ENCODE results near the gene ITPKB. TPM values are rescaled to one million over a fixed set of nuclear protein-coding genes. Genes with fewer than 3 reads are reported as not detected.

ITPKB gene
- polyA plus RNA-seq, 1 of the 3 experiments (the other 2 are of a cell fraction): 2.4 TPM

DNA sequence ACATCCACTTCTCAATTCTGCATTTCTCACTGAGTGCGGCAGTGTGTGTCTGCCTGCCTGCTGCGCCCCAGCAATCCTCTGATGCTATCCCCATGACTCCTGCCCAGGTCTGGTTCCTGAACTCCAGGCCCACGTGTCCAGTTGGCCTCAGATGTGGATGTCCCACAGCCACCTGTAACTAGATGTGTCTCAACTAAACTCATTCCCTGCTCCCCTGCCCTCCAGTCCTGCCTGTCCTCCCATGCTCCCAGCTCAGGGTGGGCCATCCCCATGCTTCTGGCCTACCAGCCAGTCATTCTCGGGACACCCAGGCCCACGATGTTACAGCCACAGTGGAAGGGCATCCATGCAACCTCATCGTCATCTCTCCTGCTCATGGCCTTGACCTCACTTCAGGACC is 113.8 kb downstream of the ITPKB start:
- H3K27ac ChIP-seq (ENCODE audit: low read depth in 2 of 2, low read length in 1 of 2): no peak overlapping the region
- no peak overlapping the region for H3K4me2 ChIP-seq
- H3K9me2 ChIP-seq: no peaks in the 10 kb centered on the region
- ChIA-PET POLR2A (no interaction called here), CTCF (interaction anchor here (0.6 to 3.5 kb wide), 9 partner anchors 8 to 803 kb away, joined by 3 to 20 read pairs (median 5); partner anchors contain the start of gene STUM)
- H3F3A ChIP-seq (replicated peaks; ENCODE audit: insufficient read depth): no peaks in the 10 kb centered on the region
- no peaks in the 10 kb centered on the region; a peak in 1 of 4 replicates for H3K4me1 ChIP-seq (ENCODE audit: control insufficient read depth in 1 of 2, insufficient read depth in 2 of 2, low read depth in 1 of 2, low read length in 1 of 2)
- TF ChIP-seq JUND (IDR thresholded peaks at IDR 0.05): no peak
- TF ChIP-seq, protein P1, sequence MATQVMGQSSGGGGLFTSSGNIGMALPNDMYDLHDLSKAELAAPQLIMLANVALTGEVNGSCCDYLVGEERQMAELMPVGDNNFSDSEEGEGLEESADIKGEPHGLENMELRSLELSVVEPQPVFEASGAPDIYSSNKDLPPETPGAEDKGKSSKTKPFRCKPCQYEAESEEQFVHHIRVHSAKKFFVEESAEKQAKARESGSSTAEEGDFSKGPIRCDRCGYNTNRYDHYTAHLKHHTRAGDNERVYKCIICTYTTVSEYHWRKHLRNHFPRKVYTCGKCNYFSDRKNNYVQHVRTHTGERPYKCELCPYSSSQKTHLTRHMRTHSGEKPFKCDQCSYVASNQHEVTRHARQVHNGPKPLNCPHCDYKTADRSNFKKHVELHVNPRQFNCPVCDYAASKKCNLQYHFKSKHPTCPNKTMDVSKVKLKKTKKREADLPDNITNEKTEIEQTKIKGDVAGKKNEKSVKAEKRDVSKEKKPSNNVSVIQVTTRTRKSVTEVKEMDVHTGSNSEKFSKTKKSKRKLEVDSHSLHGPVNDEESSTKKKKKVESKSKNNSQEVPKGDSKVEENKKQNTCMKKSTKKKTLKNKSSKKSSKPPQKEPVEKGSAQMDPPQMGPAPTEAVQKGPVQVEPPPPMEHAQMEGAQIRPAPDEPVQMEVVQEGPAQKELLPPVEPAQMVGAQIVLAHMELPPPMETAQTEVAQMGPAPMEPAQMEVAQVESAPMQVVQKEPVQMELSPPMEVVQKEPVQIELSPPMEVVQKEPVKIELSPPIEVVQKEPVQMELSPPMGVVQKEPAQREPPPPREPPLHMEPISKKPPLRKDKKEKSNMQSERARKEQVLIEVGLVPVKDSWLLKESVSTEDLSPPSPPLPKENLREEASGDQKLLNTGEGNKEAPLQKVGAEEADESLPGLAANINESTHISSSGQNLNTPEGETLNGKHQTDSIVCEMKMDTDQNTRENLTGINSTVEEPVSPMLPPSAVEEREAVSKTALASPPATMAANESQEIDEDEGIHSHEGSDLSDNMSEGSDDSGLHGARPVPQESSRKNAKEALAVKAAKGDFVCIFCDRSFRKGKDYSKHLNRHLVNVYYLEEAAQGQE (IDR thresholded peaks at IDR 0.05; ENCODE audit: low read depth, low read length): no peak
- no peak for TF ChIP-seq CHD2 (IDR thresholded peaks at IDR 0.05; ENCODE audit: low read length, partially characterized antibody)
- no peak for TF ChIP-seq TAF1 (IDR thresholded peaks at IDR 0.05; ENCODE audit: borderline replicate concordance, low read depth, low read length)
- TF ChIP-seq YY1 (IDR thresholded peaks at IDR 0.05; ENCODE audit: low read depth): no peak
- TF ChIP-seq, protein P2, sequence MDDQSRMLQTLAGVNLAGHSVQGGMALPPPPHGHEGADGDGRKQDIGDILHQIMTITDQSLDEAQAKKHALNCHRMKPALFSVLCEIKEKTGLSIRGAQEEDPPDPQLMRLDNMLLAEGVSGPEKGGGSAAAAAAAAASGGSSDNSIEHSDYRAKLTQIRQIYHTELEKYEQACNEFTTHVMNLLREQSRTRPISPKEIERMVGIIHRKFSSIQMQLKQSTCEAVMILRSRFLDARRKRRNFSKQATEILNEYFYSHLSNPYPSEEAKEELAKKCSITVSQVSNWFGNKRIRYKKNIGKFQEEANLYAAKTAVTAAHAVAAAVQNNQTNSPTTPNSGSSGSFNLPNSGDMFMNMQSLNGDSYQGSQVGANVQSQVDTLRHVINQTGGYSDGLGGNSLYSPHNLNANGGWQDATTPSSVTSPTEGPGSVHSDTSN (IDR thresholded peaks at IDR 0.05): no peak
- TF ChIP-seq FOXJ3 (CRISPR knock-in tag; IDR thresholded peaks at IDR 0.05): no peak
- no peak for TF ChIP-seq EP300 (IDR thresholded peaks at IDR 0.05; ENCODE audit: borderline replicate concordance in 1 of 2, low read depth in 1 of 2, low read length in 1 of 2)
- no peak for TF ChIP-seq TEAD4 (IDR thresholded peaks at IDR 0.05; ENCODE audit: borderline replicate concordance, insufficient read depth)
- TF ChIP-seq EZH2phosphoT487 (IDR thresholded peaks at IDR 0.05; ENCODE audit: borderline replicate concordance, low read depth): no peak
- no peak for TF ChIP-seq FOSL2 (IDR thresholded peaks at IDR 0.05; ENCODE audit: borderline replicate concordance, low read depth)
- TF ChIP-seq RCOR1 (IDR thresholded peaks at IDR 0.05; ENCODE audit: low read length): no peak
- TF ChIP-seq MXI1 (IDR thresholded peaks at IDR 0.05; ENCODE audit: low read depth, low read length): no peak
- no peak for TF ChIP-seq RFX5 (IDR thresholded peaks at IDR 0.05; ENCODE audit: low read length)
- TF ChIP-seq SMC3 (IDR thresholded peaks at IDR 0.05; ENCODE audit: low read depth, low read length): no peak
- TF ChIP-seq SIN3A (IDR thresholded peaks at IDR 0.05; ENCODE audit: borderline replicate concordance, low read depth, low read length): no peak
- no peak for TF ChIP-seq MEF2A (IDR thresholded peaks at IDR 0.05; ENCODE audit: borderline replicate concordance, low read depth)
- TF ChIP-seq, protein P3, sequence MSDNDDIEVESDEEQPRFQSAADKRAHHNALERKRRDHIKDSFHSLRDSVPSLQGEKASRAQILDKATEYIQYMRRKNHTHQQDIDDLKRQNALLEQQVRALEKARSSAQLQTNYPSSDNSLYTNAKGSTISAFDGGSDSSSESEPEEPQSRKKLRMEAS (IDR thresholded peaks at IDR 0.05; ENCODE audit: low read depth): no peak
- TF ChIP-seq, protein P4, sequence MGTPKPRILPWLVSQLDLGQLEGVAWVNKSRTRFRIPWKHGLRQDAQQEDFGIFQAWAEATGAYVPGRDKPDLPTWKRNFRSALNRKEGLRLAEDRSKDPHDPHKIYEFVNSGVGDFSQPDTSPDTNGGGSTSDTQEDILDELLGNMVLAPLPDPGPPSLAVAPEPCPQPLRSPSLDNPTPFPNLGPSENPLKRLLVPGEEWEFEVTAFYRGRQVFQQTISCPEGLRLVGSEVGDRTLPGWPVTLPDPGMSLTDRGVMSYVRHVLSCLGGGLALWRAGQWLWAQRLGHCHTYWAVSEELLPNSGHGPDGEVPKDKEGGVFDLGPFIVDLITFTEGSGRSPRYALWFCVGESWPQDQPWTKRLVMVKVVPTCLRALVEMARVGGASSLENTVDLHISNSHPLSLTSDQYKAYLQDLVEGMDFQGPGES (IDR thresholded peaks at IDR 0.05; ENCODE audit: low read depth, low read length): no peak
- no peaks in the 10 kb centered on the region for H3K36me3 ChIP-seq (replicated peaks in 1 of 2; ENCODE audit: control insufficient read depth in 1 of 2, insufficient read depth in 2 of 2, low read length in 1 of 2)
- WGBS (ENCODE audit: low lambda C conversion rate): 61% methylated on average over 6 of the region's 6 CpGs
- no peaks in the 10 kb centered on the region for H4K20me1 ChIP-seq (ENCODE audit: insufficient read depth)
- H2AFZ ChIP-seq (ENCODE audit: low read depth): no peak overlapping the region
- H3K79me2 ChIP-seq (ENCODE audit: insufficient read depth): no peaks in the 10 kb centered on the region
- H3K9ac ChIP-seq: no peak overlapping the region
- no peaks in the 10 kb centered on the region; the same call in 1 of the 2 replicates for H3K9me3 ChIP-seq
- no peak overlapping the region for H3K4me3 ChIP-seq (ENCODE audit: low read depth in 2 of 2, low read length in 1 of 2)
- no peak for DNase-seq
- H3K27me3 ChIP-seq (ENCODE audit: insufficient read depth): no peaks in the 10 kb centered on the region
